ENCODE measurements around the gene CCDC34. TPM values are rescaled to one million over a fixed set of nuclear protein-coding genes. Genes with fewer than 3 reads are reported as not detected.
A peak's percentile ranks its signal among the peaks of the same experiment; 100 is the strongest.

The CCDC34 gene
- total RNA-seq, 1 donor from 2014 or later: 3.0 TPM

DNA sequence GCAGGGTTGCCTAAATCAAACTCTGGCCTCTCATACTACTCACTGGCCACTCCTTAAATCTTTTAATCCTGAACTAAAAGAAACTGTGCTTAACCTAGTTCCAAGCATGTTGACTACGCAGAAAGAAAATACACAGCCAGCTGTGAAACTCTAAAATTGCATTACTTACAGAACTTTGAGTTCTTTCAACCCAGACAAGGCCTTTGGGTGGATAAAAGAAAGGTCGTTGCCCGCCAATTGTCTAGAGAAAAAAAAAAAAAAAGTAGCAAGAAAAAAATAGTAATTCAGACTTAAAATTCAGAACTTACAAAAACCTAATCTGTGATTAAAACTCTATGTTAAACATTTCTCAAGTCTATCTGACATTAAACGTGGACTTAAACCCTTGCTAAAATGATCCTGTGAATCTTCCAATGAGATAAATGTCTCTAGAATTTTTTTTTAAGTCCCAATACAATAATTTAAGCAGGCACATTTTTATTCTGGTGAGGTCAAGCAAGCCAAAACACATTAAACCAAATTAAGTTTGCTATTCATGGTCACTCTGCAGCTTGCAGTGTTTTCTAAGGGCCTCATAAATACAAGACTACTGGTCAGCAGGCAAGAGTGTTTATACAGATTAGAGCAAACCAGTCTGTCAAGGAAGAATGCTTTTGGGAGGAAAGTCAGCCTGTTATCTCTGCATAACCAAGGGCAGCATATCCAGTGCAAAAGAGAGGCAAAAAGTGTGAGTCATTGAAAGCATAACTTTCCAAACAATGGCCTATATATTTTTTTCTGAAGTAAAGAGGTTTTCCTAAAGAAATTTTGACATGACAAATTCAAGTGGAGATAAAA lies 29.5 kb upstream of the CCDC34 start:
- no peak for DNase-seq (ENCODE audit: low read depth)

DNA sequence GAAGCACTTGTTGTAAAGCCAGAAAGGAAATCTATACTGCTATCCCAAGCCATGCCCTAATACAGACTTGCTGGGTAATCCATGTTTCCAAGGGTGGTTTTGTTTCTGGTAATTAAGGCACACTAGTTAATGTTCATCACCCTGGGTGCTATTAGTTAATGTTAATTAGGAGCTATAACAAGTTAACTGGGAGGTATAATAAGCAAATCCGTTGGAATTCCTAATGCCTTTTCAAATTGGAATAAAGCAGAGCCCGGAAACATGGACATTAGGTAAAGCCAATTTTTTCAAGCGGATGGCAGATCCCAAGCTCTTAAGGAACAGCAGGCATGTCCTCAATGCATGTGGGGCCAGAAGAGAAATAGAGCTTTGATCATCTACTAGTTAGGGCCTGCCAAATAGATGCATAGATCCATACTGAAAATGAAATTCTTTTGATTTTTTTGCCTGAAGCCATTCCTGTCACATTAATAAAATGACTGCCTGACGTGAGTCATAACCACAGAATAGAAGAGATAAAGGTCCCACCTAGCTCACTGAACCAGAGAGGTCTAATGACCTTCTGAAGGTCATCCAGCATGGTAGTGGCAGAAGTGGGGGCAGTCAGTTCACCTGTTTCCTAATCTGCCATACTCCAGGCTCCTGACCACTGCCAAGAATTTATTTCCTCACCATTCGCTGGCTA lies 28.5 kb upstream of the CCDC34 start:
- DNase-seq (ENCODE audit: low read depth): no peak

DNA sequence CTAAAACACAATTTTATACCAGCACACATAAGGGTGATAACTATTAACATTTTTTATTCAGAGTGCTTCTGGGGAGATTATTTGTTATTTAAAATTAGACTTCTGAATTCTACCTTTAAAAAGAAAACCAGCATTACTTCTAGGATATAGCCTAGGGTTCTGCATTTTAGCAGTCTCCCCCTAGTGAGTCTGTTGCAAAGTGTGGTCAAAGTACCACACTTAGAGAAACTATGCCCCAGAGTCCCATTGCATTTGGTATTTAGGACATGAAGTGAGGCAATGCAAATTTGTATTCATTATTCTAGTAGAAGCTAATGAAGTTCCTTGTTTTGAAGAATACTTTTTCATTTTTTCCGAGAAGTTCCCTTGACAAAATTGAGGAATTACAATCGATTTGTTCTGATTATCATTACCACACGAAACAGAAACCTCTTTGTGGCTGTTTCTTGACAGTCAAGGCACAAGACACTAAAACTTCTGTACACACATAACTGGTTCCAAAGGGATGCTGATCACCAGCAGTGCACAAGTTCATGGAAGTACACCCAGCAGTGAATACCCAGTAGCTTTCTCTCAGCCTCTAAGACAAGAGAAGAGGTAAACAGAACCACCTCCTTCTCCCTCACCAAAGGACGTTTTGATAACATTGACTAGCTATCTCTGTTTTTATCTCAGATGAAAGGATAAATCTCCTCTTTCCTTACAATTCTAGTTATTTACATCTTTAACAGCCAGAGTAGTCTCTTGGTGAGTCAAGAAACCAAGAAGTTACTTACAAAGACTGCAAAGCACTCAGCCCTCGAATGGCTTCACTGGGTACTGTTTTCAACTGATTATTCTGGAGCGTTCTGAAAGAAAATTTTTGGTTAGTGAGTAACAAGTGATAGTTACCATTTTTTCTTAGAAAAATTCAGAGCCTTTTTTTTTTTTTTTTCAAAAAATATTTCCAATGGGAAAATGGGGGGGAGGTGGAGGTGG lies 27.6 kb upstream of the CCDC34 start:
- DNase-seq (ENCODE audit: low read depth): no peak

DNA sequence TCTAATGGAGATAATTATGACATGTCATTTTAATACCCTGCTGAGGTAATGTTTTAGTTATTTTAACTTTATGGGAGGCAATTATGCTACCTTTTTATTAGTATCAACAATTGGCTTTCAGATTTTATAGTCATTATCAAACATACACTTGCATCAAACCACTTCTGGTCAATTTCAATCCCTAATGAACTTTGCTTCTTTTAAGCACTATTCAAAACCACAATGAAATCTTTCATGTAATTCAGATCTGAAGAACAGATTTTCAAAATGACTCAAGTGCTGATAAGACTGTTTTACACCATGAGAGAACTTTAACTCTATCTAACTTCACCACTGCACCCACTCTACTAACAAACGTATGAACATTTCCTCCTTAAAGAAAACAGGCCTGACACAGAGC lies 25.9 kb upstream of the CCDC34 start:
- no peak for DNase-seq (ENCODE audit: low read depth)

DNA sequence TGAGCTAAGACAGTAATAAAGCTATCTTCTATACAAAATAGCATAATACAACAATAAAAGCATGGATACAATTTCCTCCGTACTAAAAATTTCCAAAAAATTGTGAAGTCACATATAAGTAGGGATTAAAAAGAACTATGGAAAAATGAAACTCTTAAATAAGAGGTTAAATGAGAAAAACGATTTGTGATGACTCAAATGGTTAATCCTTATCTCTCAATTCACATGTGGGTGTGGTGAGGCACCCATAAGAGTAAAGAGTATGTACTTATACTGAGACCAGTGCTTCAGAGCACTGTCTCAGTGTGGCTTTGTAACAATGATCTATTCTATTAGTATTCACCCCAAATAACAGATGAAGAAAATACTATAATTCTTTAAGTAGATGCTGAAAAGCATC lies 25.0 kb upstream of the CCDC34 start:
- DNase-seq (ENCODE audit: low read depth): no peak

DNA sequence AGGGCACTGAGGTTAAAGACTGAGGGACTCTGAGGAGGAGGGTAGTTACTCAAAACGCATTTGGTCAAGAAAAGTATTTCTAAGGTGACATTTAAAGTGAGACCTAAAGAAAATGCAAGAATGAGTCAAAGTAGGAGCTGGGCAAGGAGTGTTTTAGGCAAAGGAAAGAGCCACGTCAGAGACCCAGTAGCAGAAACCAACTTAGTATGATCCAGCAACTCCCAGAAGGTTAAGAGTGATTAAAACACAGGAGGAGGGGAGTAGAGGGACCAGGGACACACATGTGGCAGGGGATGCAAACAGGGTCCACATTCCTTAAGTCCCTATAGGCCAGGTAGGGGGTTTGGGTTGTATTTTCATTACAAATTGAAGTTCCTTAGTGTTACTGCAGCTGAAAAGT lies 24.3 kb upstream of the CCDC34 start:
- no peak for DNase-seq (ENCODE audit: low read depth)

DNA sequence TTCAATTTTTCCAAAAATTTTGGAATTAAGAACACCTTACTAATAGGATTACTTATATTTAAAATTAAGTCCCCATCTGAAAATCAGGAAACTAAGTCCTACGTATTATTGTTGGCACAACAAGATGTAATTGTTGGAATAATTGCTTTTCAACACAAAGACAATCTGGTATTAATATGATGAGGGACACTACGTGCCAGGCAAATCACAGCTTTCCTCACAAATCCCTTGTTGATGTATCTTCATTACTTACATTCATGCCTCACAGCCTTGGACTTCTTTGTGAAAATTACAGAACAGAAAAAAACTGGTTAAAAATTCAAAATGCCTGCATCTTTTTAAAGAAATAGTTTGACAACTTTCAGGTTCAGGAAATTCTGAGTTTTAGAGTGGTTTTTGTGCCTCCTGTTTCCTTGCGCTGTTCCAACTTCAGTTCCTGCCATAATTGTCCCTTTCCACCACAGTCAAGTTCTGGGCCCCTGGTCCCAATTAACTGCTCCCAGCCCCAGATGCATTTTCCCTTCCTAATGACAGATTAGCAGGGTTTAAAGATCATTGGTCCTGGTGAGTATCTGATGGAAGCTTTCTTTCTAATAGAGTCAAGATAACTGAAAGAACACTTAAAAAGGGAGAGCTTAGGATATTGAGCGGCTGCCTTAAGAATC lies 23.3 kb upstream of the CCDC34 start:
- no peak for DNase-seq (ENCODE audit: low read depth)

DNA sequence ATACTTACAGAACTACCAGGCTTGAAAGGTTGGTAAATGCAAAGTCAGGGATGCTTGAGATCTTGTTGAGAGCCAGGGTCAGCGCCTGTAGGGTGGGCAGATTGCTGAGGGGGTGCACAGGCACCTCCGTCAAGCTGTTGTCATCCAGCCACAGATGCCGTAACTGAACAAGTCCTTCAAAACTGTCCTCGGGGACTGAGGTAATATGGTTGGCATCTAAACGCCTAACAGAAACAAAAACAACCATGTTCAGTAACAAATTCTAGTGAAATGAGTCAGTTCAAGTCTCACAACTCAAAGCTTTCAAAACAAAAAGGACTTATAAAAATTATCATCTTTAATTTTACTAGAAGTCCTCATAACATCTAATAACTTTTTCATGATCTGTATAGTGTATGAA lies 22.2 kb upstream of the CCDC34 start:
- peak; percentile 67 for DNase-seq (ENCODE audit: low read depth)

DNA sequence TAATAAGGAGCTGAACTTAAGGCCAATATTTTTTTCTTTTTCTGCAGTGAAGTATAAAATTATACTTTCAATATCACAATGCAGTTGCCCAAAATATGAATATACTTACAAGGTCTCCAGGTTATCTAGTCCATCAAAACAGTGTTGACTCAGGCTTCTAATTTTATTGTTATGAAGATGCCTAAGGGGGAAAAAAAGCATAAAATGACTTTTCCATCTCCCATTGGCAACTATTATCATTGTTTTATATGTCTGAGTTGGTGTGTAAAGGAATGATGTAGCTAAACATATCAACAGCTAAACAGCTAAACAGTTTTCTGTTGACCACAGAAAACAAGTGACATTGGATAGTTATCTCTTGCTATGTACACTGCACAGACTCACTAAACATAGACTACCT lies 21.2 kb upstream of the CCDC34 start:
- DNase-seq (ENCODE audit: low read depth): no peak

DNA sequence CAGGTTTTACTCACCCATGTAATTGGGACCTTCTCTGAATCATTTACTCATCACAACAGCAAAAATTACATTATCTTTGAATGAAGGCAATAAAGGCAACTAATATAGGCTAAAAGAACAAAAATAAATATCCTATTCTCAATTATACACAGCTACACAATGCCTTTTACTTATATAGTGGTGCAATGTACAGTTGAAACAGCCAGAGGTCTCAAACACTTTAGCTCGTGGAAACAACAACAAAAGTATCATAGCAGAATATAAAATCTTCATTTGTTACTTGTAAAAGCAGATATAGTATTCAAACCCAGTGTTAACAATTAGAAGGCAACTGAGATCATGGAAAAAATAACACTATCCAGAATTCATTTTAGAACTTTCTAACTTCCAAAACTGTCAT lies 20.6 kb upstream of the CCDC34 start:
- DNase-seq (ENCODE audit: low read depth): no peak

DNA sequence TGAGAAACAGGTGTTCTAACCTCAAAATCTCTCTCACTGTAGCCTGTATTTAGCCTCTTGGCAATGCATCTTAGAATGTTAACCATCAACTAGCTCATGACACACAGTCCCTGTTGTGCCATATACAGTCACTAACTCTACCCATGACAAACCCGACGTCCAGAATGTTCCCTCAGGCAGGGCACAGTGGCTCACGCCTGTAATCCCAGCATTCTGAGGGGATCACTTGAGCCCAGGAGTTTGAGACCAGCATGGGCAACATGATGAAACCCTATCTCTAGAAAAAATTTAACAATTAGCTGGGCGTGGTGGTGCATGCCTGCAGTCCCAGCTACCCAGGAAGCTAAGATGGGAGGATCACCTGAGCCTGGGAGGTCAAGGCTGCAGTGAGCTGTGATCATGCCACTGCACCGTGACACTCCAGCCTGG lies 18.2 kb upstream of the CCDC34 start:
- peak; percentile 82 for DNase-seq (ENCODE audit: low read depth)

DNA sequence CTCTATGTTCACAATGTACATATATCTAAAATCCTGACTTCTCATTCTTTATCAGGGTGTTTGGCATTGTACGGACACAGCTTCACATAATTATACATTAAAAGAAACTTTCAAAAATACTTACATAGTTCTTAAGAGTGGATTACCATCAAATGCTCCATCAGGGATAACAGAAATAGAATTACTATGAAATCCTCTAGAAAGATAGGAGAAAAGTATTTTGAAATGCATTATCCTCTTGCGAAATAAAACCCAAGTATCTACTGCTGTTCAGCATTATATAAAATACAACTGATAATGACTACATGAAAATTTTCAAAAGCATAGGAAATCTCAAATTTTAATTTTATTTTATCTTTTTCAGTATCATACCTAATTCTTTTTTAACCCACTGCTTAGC lies 17.8 kb upstream of the CCDC34 start:
- DNase-seq (ENCODE audit: low read depth): no peak

DNA sequence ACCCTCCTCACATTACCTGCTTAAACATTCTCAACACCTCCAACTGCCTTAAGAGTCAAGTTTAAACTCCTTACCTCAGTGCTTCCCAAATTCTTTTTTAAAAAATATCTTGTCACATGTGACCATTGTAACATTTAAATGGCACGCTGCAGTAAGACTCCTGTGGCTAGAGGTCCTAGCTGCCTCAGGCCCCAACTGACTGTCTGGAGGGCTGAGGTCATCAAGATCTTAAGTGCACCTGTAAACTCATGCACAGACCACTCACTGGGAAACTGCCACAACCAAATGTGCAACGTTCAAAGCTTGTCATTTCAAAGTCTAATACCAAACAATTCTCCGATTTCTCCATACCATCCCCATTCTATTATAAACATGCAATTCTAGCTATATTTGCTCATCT lies 16.4 kb upstream of the CCDC34 start:
- DNase-seq (ENCODE audit: low read depth): no peak

DNA sequence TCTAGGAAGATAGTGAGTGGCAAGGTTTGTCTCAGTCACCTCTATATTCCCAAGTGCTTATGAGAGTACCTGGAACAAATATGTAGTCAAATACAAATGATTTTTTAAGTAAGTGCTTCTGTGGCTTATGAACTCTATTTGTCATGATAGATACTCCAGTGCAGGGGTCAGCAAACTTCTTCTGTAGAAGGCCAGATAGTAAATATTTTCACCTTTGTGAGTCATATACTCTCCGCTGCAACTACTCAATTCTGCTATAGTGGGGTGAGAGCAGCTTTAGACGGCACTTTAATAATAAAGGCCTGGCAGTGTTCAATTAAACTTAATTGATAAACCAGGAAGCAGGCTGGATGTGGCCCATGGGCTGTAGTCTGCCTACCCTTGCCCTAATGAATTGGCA lies 12.4 kb upstream of the CCDC34 start:
- DNase-seq (ENCODE audit: low read depth): no peak

DNA sequence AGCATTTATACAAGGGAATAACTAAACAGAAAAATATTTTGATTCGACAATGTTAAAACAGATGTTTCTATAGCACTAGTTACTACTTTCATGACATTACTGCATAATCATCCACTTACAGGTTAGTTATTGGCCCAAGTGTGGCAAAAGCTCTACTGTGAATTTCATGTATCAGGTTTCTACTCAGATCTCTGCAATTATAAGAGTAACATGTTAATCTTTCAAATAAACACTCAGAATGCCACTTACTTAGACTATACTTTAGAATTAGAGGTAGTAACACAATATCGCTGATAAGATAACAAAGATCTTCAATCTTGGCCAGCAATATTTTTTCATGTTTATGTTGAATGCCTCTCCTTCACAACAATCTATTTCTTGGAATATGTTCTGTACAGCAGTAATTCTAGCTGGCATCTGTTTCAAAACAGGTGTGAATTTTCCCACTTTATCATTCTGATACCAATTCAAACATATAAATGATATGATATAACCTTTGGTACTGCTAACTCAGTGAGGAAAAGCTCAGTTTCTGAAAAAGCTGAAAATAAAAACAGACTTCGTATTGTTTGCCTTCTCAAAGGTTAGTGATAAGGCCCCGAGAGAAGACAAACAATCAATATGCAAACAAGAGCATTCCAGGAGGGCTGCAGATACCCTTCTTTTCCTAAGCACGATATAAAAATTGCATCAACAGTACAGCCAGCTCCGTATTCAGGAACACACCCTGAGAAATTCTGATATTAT lies 11.0 kb upstream of the CCDC34 start:
- no peak for DNase-seq (ENCODE audit: low read depth)

DNA sequence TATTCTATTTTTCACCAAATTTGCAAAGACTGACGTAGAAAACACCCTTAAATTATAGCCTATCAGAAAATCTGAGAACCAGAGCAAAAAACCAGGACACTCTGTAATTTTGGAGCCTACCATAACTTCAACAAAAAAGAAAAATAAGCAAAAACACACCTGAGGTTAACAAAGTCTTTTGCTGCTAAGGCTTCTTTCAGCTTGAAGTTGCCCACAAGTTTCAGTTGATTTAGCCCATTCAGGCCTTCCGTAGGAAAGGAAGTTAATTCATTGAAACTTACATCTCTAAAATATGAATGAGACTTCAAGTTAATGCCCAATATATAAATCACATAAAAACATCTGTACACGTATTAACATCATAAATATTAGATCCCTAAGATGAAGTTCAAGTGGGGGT lies 10.4 kb upstream of the CCDC34 start:
- no peak for DNase-seq (ENCODE audit: low read depth)

DNA sequence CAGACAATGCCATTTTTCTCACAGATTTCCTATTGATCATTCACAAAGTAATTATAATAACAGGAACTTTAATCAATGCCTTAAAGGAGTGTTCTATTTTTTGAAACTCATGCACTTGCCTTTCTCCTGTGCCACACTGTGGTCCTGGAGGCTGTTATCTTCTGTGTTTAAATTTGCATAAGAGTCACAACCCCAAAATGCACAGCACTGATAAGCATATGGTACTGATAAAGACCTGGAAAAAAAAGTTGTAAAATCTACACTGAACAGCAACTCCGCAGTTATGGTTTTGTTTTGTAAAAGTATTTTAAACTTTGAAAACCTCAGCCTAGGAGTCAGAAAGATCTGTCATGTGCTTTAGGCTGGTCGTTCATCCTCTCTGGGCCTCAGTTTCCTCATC lies 9.1 kb upstream of the CCDC34 start:
- no peak for DNase-seq (ENCODE audit: low read depth)

DNA sequence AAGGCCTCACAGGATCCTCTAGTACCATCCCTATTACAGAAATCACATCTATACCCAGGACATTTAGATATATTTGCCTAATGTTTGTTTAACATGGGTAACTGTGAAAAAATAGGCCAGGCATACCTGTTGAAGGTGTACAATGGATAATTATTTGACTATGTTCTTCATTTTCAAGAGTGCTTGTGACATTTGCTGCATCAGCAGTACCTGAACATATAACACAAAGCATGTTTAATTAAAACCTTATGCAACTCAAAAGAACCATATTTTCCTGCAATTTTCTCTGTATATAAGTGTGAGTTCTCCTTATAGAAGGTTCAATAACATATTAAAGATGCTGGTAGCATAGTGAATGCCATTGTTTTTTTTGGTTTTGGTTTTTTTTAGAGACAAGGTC lies 8.5 kb upstream of the CCDC34 start:
- no peak for DNase-seq (ENCODE audit: low read depth)

DNA sequence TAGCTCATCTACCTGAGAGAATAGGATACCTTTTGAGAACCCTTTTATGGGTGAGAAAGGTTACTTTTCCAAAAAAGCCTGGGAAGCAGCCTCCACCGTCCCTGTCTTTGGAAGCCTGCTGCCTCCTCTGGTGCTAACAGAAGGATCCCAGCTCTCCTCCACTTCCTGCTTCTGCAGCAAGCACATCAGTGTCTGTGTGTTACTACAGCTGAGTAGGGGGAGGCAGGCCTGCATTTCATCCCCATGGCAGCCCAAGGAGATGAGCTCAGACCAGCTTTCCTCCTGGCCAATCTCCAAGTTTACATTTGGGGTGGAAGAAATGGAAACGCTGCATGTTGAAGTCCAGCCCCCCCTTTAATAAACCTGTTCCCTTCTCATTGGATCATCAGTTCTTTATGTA lies 7.4 kb upstream of the CCDC34 start:
- DNase-seq (ENCODE audit: low read depth): no peak

DNA sequence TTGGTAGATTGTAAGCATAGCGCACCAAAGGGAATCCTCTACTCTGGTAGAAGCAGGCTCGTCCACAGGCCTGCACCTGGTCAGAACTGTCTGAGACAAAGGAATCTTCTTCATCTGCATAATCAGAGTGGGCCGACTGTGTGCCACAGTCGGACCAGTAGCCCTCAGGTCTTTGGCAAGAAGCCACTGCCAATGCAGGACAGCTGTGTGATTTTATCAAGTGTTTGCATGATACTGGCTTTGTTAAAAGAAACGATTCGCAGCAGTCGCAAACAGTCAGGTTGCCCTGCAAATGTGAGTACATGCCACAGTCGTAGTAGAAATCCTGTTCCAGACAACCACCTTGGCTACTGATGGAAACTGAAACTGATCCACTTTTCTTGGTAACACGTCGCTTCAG lies 4.9 kb upstream of the CCDC34 start:
- DNase-seq (ENCODE audit: low read depth): no peak

Measured in myocyte (in vitro differentiated cells).